HG03097 (cell line): ENCODE results near the gene DDR1.
"Not testable (repeated sequence)": the region's sequence is repeated elsewhere in the genome, so short reads cannot be mapped to it uniquely, and the experiment has no call there.

Source experiments
- ATAC-seq: cut with Tn5 transposase; IDR thresholded peaks from one replicate; pipeline ENCODE4 v1.9.1; 2021; ENCODE audit not compliant: unreplicated experiment, low FRiP score

Gene DDR1

DNA sequence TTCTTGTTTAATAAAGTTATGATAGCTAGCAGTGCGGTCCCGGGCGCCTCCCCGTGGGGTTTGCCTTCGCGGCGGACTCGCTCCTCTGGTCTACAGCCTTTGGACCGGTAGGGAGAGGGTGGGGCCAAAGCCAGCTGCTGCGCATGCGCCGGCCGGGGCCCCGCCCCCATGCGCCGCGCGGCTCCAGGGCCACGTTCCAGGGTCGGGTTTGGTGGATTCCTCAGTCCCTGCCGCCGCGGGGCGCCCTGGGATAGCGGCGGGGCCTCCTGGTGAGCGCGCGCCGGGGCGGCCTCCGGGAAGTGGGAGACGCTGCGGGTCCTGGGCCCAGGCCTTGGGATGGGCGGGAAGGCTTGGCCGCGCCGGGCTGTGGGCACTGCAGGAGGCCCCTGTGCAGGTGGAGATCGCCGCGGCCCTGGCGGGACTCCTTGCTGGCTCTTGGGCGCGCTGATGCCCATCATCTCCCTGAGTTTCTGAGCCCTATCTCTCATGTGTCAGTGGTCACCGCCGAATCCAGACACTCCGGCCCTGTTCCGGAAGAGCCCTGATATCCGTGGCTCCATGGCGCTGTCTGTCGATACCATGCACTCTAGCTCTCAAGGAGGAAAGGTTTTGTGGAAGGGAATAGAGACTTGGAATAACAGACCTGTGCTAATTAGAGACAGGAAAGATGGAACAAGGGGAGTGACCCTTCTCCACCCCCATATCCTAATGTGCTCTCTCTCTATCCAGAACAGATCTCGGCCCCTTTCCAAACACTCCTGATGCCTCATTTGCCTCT lies 29.9 kb downstream of the DDR1 start, which contains the start of gene VARS2:
TSS of gene VARS2 (plus strand) at position 163 of the 778 bp plus-strand sequence. CDS start at position 762, 599 bp downstream.
- ATAC-seq = peak; percentile 71

DNA sequence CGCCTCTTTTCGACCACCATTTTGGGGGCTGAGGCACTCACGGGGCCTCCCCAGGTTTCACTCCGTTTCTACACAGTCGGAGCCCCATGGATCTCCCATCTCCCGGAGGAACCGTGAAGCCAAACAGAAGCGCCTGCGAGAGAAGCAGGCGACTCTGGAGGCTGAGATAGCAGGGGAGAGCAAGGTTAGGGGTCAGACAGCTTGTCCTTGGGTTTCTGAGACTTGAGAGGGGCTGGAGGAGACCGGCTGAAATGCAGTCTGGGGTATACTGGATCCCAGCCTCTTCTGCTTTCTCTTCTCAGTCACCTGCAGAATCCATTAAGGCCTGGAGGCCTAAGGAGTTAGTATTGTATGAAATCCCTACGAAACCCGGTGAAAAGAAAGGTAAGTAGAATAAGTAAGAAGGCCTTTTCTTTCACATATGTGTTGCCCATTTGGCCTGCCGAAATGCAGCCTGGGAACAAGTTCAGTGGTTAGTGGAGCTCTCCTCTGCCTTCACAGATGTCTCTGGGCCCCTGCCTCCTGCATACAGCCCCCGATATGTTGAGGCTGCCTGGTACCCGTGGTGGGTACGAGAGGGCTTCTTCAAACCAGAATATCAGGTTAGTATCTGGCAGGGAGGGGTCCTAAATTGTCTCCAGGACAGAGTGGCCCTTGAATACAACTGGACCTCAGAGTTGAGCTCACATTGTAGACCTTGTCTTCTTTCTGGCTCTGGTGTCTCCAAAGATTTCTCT lies 30.7 kb downstream of the DDR1 start:
- ATAC-seq = no peak

- no peak for ATAC-seq
Observed at GRCh38 chr6:30915591-30915946, 31.2 kb downstream of the DDR1 start.

GRCh38 chr6:30917041-30917440 lies 32.7 kb downstream of the DDR1 start:
- no peak for ATAC-seq

DNA sequence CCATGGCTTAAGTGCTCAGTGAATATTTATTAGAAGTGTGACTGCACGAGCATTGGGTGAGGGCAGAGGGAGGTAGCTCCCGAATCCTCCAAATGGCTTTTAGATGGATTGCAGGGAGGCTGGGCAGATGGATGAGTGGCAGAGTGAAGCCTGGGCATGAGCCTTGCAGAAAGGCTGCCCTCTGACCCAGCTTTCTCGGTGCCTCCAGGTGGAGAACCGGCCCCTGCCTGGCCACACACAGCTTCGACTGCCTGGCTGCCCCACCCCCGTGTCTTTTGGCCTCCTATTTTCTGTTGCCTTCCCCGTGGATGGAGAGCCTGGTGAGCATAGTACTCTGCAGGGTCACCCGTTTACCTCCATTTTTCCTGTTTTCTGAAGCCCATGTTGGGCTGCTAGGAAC lies 33.2 kb downstream of the DDR1 start:
- no peak for ATAC-seq

GRCh38 chr6:30918670-30919069 lies 34.4 kb downstream of the DDR1 start:
- no peak for ATAC-seq

- ATAC-seq = no peak
Observed at GRCh38 chr6:30922447-30922852, 38.1 kb downstream of the DDR1 start.

- ATAC-seq = not testable (repeated sequence)
Observed at GRCh38 chr6:30924040-30924627, 39.8 kb downstream of the DDR1 start.

DNA sequence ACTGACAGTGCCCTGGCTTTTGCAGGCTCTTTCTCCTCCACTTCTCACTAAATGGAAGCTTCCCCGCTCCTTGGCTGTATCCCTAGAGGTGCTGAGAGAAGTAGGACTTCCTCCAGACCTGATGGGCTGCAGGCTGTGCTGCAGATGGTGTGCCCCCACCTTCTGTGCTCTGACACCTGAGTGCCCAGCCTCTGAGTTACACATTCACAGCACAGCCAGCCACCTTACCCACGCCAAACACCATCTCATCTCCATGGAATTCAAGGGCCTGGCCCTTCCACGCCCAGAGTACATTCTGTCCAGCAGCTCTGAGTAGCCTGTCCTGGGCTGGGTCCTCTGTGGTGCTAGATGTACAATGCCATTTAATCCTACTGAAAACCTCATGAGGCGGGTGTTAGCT lies 42.3 kb downstream of the DDR1 start:
- ATAC-seq = no peak

- not testable (repeated sequence) for ATAC-seq
Observed at GRCh38 chr6:30927080-30927479, 42.8 kb downstream of the DDR1 start.

DNA sequence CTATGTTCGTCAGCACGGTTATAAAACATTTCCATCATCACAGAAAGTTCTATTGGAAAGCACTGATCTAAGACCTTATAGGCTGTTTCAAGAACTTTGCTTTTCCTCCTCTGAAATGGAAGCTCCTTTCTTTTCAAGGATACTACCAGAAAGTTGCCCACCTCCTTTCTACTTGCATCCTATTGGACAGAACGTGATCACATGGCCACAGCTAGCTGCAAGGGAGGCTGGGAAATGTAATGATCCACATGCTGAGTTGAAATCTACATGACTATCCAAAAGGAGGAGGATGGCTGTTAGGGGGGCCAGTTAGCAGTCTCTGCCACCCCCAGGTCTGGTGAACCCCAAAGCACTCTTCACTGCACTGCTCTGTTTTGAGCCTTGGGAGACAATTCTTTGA lies 44.4 kb downstream of the DDR1 start:
- no peak for ATAC-seq

GRCh38 chr6:30930506-30930905 lies 46.2 kb downstream of the DDR1 start:
- no peak for ATAC-seq

DNA sequence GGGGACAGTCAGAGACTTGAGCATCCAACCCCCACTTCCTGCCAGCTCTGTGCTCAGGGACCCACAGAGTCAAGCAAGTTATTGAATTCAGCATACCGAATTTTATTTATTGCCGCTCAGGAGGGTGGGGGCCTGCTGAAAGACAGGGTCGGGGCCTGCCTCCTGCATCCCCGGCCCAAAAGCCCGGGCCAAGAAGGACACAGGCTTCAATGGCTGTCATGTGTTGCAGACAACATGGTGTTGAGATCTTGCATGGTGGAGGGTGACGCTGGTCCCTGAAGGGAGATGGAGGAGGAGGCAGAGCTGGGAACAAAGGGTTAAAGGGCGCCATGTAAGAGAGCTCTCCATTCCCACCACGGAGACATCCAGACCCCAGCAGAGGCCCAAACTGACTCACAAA lies 47.0 kb downstream of the DDR1 start:
- ATAC-seq = no peak

- no peak for ATAC-seq
Observed at GRCh38 chr6:30931969-30932645, 47.8 kb downstream of the DDR1 start, which contains the start of gene SFTA2. Gene SFTA2, minus strand, starts transcription at chr6:30932170. Its CDS starts 74 bp downstream, at chr6:30932096.

DNA sequence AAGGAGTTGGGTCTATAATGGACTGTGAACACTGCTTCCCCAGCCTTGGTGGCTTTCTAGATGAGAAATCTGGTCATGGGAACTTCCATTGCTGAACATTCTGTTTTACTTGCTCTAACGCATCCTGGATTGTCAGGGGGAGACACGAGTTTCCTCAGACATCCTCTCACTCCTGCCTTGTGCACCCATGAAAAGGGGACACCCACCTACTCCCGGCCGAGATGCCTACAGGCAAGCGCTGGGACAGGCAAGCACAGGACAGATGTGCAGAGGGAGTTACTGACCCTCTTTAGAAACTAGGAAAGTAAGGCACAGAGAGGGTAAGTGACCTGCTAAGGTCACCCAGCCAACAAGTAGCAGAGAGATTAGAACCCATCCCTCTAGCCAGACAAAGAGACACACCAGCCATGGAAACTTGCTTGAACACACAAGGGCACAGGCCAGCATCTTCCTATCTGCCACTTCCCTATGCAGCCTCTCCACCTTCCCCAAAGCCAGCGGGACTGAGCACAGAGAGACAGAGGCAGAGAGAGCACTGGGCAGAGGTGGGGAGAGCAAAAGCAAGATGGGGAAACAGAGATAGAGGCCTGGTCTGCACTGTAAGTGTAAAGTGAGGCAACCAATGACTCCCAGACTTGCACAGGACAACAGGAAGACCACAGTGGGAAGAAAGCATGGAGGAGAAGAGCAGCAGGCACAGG lies 48.5 kb downstream of the DDR1 start:
- ATAC-seq = no peak

GRCh38 chr6:30935018-30935417 lies 50.7 kb downstream of the DDR1 start:
- ATAC-seq = no peak

- no peak for ATAC-seq
Observed at GRCh38 chr6:30937265-30937664, 52.9 kb downstream of the DDR1 start.

DNA sequence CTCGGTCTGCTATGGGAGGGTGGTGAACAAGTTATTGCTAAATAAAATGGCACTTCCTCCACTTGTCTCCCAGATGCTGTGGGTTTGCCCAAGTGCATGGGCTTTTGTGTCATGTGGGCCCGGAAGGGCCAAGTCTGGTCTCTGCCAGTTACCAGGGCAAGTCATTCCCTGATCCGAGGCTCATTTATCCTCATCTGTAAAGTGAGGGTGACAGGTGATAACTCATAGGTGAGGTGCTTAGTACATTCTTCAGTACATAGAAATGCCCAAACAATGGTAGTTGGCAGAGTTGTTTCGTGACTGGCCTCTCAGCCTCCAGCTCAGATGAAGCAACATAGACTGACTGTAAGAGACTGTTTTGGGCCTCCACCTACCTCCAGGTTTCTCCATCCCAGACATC lies 54.4 kb downstream of the DDR1 start:
- no peak for ATAC-seq

DNA sequence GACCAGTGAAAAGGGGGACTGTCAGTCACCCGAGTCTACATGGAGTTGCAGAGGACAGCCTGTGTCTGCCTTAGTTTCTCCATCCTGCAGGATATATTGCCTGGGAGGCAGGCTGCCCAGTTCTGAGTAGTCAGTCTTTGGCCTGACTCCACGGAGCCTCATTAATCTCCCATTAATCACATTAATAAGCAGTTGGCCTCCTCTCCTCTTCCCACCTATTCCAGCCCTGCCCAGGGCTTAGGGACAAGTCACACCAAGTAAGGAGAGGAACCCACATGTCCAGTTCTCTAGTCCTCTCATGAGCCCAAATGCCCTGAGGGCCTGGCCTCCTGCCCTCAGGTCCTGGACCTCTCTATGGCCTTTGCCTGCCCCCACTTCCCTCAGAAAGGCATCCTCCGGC lies 55.2 kb downstream of the DDR1 start:
- no peak for ATAC-seq

DNA sequence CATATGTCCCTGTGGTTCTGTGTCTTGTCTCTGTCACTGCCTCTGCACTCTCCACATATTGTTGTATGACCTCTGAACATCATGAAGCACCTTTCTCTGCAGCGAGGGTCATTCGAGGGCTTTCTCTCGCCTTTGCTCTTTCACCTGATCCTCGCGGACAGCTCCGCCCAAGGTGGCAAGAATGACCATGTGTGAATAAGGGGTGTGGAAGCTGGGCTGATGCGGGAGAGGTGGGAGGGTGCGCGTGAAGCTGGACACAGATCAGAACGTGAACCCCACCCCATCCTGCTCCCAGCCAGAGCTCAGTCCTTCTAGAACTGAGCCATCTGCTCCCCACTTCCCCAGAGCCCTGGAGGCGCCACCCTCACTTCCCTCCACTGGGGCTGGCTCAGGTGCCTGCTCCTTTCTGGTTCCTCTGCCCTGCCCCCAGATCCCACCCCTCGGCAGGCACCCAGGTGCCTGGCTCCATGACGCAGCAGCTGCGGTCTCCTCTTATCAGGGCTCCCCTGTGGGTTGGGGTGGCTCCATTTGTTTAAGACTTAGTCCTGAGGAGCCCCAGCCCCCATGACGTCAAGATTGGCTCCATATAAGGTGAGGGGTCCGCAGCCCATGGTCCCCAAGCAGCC lies 56.2 kb downstream of the DDR1 start, which contains the start of gene MUCL3:
TSS of gene MUCL3 (plus strand) at position 613 of the 626 bp plus-strand sequence. CDS start 27 bp downstream, outside the sequence.
- ATAC-seq = no peak
